Central memory CD8-positive, alpha-beta T cell (primary cell): ENCODE measurements around the gene ZC3H12A.

Experiments used
- ATAC-seq: fragments of 150-1000 bp; cut with Tn5 transposase; replicated peaks from 2 replicates; pipeline ENCODE4 v1.10.0; 2022; ENCODE audit warnings: mild to moderate bottlenecking, moderate FRiP score, moderate number of reproducible peaks; ENCODE audit not compliant: poor library complexity, severe bottlenecking; ENCODE audit errors: extremely low read depth
- DNase-seq, 2 donors: peaks; one replicate each; pipeline ENCODE4 v3.0.0; 2021; ENCODE audit warnings: low spot score in 2 of 2
- H3K27ac Mint-ChIP-seq: one replicate; pipeline ENCODE4 v1.8.0; 2022; ENCODE audit warnings: low read depth, mild to moderate bottlenecking, moderate library complexity, mixed read lengths
- H3K27me3 Mint-ChIP-seq: one replicate; pipeline ENCODE4 v1.8.0; 2022; ENCODE audit warnings: mixed read lengths
- H3K36me3 Mint-ChIP-seq: one replicate; pipeline ENCODE4 v1.8.0; 2022; ENCODE audit warnings: mild to moderate bottlenecking, moderate library complexity, mixed read lengths; ENCODE audit not compliant: insufficient read depth
- H3K4me1 Mint-ChIP-seq: one replicate; pipeline ENCODE4 v1.8.0; 2022; ENCODE audit warnings: mixed read lengths
- H3K4me3 Mint-ChIP-seq: one replicate; pipeline ENCODE4 v1.8.0; 2022; ENCODE audit warnings: mild to moderate bottlenecking, moderate library complexity, mixed read lengths
- H3K9me3 Mint-ChIP-seq: one replicate; pipeline ENCODE4 v1.8.0; 2022; ENCODE audit warnings: mixed read lengths

ZC3H12A gene

DNA sequence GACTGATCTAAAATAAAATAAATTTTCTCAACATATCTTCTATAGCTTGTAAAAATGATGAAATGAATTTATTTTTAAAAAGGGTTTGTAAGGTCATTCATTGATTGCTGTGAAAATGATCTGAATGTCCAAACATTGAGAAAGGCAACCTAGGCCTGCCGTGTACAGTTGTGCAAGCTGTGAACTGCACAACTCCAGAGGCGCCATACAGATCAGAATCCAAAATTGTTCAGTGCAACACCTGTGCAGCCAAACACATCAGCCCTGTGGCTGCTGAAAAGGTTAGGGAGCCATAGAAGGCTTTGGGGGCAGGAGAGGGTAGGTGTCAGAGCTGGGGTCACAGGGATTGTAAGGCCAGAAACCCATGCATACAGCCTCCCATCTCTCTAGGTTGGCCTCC lies 9.9 kb upstream of the ZC3H12A start:
- ATAC-seq = no peak
- no peaks in the 10 kb centered on the region for H3K4me1 Mint-ChIP-seq
- H3K4me3 Mint-ChIP-seq = no peak overlapping the region
- H3K36me3 Mint-ChIP-seq = peaks cover 5% of the 10 kb centered on the region
- H3K9me3 Mint-ChIP-seq = no peaks in the 10 kb centered on the region
- H3K27me3 Mint-ChIP-seq = no peaks in the 10 kb centered on the region
- DNase-seq = no peak
- H3K27ac Mint-ChIP-seq = no peak overlapping the region

DNA sequence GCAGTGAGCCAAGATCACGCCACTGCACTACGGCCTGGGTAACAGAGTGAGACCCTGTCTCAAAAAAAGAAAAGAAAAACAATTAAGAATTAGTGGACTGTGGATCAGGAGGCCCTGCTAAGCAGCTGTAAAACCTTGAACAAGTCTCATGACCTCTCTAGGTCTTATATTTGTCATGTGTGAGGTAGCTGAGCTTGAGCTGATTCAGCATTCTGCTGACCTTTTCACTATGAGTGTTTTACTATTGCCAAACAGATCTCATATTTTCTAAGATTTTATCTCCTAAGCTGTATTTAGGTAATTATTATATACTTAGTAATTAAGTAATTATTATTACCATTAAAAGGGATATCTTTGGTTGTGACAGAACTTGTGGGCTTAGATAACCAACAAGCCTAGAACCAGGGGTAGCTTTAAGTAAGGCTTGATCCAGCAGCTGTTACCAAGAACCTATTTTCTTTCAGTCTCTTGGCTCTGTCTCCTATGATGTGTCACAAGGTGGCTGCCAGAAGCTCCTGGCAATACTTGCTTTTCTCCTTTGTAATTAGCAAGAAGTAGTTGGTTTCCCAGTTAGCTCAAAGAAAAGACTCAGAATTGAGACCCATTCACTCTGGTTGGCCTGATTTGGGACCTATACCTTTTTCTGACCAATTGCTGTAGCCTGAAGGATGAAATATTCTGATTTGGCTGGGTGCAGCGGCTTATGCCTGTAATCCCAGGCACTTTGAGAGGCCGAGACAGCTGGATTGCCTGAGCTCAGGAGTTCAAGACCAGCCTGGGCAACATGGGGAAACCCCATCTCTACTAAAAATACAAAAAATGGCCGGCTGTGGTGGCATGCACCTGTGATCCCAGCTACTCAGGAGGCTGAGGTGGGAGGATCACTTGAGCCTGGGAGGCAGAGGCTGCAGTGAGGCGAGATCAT lies 8.5 kb upstream of the ZC3H12A start:
- ATAC-seq = no peak
- H3K4me1 Mint-ChIP-seq = no peaks in the 10 kb centered on the region

DNA sequence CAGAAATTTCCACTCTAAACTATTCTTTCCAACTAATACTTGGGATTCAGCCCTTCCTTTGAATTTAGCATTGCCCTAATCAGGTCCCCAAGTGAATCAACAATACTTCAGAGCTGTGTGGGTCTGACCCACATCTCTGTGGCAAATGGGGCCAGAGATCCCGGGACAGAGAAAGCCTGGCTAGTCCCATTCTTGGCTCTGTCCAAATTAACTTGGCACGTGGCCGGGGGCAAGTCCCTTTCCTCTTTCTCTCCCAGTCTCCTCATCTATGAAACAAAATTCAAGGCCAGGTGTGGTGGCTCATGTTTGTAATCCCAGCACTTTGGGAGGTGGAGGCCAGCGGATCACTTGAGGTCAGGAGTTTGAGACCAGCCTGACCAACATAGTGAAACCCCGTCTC lies 6.3 kb upstream of the ZC3H12A start:
- ATAC-seq (no peak), DNase-seq (no peak)
- peaks cover 18% of the 10 kb centered on the region for H3K4me1 Mint-ChIP-seq
- H3K36me3 Mint-ChIP-seq = peaks cover 5% of the 10 kb centered on the region
- no peak overlapping the region for H3K4me3 Mint-ChIP-seq
- no peaks in the 10 kb centered on the region for H3K27me3 Mint-ChIP-seq
- no peaks in the 10 kb centered on the region for H3K9me3 Mint-ChIP-seq
- H3K27ac Mint-ChIP-seq = no peak overlapping the region

More for the DNA sequence above, 8.5 kb upstream of the ZC3H12A start:
- Mint-ChIP-seq H3K36me3 (peaks cover 3% of the 10 kb centered on the region), H3K9me3 (no peaks in the 10 kb centered on the region), H3K27ac (no peak overlapping the region), H3K4me3 (no peak overlapping the region), H3K27me3 (no peaks in the 10 kb centered on the region)
- DNase-seq = no peak

DNA sequence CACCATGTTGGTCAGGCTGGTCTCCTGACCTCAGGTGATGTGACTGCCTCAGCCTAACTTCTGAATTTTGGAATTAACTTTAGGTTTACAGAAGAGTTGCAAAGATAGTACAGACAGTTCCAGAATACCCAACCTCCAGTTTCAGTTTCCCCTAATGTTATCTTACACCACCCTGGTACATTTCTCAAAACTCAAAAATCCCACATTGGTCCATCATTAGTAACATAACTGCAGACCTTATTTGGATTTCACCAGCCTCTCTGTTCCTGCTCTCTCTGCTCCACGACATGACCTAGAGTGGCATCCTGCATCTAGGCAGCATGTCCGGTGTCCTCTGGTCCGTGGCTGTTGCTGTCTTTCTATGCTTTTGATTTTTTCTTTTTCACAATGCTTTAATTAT lies 5.0 kb upstream of the ZC3H12A start:
- H3K27ac Mint-ChIP-seq = no peak overlapping the region
- no peak overlapping the region for H3K4me3 Mint-ChIP-seq
- H3K27me3 Mint-ChIP-seq = no peaks in the 10 kb centered on the region
- peaks cover 27% of the 10 kb centered on the region for H3K4me1 Mint-ChIP-seq
- H3K36me3 Mint-ChIP-seq = peaks cover 16% of the 10 kb centered on the region
- DNase-seq (no peak), ATAC-seq (no peak)
- H3K9me3 Mint-ChIP-seq = no peaks in the 10 kb centered on the region

DNA sequence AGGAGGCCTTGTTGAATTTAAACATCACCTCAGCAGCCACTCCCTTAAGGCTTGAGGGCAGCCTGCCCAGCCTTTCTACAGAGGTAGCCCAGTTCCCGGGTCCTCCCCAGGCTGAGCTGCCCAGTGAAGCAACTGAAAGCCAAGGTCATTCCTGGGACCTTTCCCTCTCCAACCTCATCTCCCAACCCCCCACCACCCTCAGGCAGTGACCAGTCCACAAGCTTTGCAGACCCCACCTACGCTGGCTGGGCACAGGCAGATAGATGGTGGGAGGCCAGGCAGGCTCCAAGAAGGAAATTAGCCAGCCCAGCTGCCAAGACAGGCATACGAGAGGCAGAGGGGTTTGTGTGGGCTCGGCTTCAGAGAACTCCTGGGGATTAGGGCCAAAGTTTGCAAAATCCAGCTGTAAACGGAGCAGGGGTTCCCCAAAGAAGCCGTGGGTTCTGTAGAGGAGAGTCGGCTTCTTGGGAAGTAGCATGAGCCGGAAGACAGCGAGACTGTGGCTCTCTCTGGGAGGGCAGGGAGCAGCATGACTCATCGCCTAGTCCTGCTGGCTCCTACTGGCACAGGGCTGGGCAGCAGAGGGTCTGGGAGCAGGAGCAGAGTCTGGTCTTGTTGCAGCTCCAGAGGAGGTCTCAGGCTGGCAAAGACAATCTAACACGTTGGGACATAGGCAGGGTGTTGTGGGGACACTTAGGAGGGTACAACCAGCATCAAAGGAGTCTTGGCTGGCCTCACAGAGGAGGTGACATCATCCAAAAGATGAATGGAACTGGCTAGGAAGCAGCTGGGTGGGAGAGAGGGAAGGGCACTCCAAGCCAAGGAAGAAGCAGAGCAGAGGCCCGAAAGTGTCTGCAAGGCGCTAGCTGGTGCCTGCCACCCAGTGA lies 2.8 kb upstream of the ZC3H12A start:
- Mint-ChIP-seq H3K4me3 (peak overlapping the region; percentile 96), H3K36me3 (peaks cover 34% of the 10 kb centered on the region), H3K4me1 (peaks cover 39% of the 10 kb centered on the region), H3K27me3 (no peaks in the 10 kb centered on the region), H3K27ac (peak overlapping the region; percentile 99), H3K9me3 (no peaks in the 10 kb centered on the region)
- ATAC-seq = no peak
- no peak for DNase-seq

DNA sequence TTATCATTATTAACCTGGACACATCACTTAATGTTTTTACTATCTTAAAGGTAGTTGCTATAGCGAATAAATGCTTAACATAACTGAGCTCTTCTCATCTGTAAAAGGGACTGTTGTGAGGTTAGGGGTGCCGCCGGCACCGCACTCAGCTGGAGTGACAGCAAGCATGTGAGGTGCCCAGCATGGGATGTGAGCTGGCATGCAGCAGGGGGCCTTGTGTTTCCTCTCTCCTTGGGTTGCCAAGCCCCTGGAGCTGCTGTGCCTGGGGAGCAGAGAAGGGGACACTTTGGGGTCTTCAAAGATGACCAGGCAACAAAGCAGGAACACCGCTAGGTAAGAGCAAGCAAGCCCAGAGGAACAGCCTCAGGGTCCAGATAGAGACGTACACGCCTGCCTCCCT lies 2.1 kb upstream of the ZC3H12A start:
- peaks cover 44% of the 10 kb centered on the region for H3K4me1 Mint-ChIP-seq
- DNase-seq = no peak
- H3K27ac Mint-ChIP-seq = peak overlapping the region; percentile 99
- H3K27me3 Mint-ChIP-seq = no peaks in the 10 kb centered on the region
- no peak for ATAC-seq
- H3K4me3 Mint-ChIP-seq = peak overlapping the region; percentile 96
- H3K36me3 Mint-ChIP-seq = peaks cover 41% of the 10 kb centered on the region
- no peaks in the 10 kb centered on the region for H3K9me3 Mint-ChIP-seq

DNA sequence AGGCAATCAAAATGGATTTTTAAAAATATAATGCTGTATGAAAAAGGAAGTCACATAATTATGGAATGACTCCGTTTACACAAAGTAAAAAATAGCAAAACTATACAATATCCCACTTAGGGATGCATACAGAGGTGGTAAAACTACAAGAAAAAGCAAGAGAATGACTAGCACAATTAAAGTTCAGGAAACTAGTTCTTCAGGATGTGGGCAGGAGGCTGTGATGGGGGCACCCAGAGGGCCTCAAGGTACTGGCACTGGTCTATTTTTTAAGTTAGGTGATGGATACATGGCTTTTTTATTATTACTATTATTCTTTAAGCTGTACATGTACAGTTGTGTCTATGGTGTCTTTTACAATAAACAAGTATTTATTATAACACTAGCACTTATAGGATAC lies 1.4 kb upstream of the ZC3H12A start:
- H3K4me3 Mint-ChIP-seq = peak overlapping the region; percentile 96
- peak overlapping the region; percentile 99 for H3K27ac Mint-ChIP-seq
- peak; percentile 10 for ATAC-seq
- peaks cover 51% of the 10 kb centered on the region for H3K4me1 Mint-ChIP-seq
- no peaks in the 10 kb centered on the region for H3K27me3 Mint-ChIP-seq
- no peaks in the 10 kb centered on the region for H3K9me3 Mint-ChIP-seq
- H3K36me3 Mint-ChIP-seq = peaks cover 48% of the 10 kb centered on the region
- DNase-seq = no peak

DNA sequence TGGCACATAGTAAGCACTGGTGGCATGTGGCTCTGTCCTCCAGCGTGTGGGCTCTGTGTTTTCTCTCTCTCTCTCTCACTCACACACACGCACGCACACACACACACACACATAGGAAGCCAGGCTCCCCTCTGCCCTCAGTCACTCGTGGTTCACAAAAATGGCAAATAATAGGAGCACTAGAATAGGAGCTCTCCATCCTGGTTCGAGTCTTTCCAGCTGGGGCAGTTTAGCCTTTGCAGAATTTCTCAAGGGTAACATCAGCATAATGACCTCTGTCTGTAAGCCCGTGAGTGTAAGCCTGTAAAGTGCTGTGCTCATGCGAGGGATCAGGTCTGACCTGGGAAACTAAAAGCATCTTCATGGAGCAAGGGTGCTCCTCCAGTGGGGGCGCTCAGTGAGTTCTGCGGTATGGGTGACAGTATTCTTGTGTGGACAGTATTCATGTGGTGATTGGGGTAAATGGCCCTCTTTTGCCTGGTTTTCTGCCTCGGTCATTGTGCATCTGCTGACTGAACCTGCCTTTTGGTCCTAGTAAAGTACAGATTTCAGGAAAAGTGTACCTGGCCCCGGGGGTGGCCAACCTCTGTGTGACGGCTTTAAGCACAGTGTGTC lies 842 bp upstream of the ZC3H12A start:
- Mint-ChIP-seq H3K4me3 (peak overlapping the region; percentile 96), H3K27me3 (no peaks in the 10 kb centered on the region), H3K27ac (peak overlapping the region; percentile 99), H3K9me3 (no peaks in the 10 kb centered on the region), H3K36me3 (peaks cover 53% of the 10 kb centered on the region), H3K4me1 (peaks cover 57% of the 10 kb centered on the region)
- ATAC-seq = peak; percentile 34
- peak in 1 of 2 donors; percentile 48 for DNase-seq

DNA sequence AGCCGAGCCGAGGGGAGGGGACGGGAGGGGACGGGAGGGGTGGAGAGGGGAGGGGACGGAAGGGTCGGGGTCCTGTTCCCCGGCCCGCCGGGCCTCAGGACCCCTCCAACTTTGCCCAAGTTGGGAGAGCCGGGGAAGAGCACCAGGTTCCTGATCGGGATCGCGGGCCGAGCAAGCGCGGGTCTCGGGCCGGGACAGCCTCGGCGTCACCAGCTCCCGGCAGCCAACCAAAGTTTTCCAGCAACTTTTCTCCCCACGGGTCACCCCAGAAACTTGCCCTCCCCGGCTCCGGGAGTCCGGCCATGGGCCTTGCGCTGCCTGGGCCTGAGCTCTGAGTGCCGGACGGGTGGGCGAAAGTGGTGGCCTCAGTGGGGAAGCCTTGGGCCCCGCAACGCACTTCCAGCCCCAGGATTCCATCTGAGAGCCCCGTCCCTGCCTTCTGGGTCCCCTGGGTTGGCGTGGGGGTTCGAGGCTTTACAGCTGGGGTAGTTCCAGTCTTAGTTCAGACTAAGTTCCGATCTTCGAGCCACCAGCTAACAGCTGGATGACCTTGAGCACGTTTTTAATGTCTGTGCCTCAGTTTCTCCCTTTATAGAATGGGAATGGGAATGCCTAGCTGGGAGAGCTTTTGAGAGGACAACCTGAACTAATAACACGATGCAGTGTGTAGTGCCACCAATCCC lies 458 bp downstream of the ZC3H12A start:
- Mint-ChIP-seq H3K4me1 (peaks cover 70% of the 10 kb centered on the region), H3K27ac (peak overlapping the region; percentile 99), H3K27me3 (no peaks in the 10 kb centered on the region), H3K4me3 (peak overlapping the region; percentile 96), H3K36me3 (peaks cover 66% of the 10 kb centered on the region), H3K9me3 (no peaks in the 10 kb centered on the region)
- ATAC-seq = no peak
- DNase-seq = no peak

DNA sequence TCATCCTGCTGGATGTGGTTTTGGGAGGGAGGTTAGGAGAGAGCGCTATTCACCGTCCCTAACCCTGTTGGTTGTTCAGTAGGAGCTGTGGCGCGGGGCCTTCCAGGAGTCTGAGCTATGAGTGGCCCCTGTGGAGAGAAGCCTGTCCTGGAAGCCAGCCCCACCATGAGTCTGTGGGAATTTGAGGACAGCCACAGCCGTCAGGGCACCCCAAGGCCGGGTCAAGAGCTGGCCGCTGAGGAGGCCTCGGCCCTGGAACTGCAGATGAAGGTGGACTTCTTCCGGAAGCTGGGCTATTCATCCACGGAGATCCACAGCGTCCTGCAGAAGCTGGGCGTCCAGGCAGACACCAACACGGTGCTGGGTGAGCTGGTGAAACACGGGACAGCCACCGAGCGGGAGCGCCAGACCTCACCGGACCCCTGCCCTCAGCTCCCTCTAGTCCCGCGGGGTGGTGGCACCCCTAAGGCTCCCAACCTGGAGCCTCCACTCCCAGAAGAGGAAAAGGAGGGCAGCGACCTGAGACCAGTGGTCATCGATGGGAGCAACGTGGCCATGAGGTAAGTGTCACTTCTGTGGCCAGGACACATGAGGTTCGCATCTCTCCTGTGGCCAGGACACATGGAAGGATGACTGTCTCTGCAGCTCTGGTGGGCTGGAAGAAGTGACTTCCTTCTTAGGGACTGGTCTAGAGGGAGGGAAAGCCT lies 1.2 kb downstream of the ZC3H12A start:
- no peak for ATAC-seq
- Mint-ChIP-seq H3K4me1 (peaks cover 70% of the 10 kb centered on the region), H3K36me3 (peaks cover 71% of the 10 kb centered on the region), H3K9me3 (no peaks in the 10 kb centered on the region), H3K4me3 (peak overlapping the region; percentile 96), H3K27me3 (no peaks in the 10 kb centered on the region), H3K27ac (peak overlapping the region; percentile 99)
- DNase-seq = no peak

DNA sequence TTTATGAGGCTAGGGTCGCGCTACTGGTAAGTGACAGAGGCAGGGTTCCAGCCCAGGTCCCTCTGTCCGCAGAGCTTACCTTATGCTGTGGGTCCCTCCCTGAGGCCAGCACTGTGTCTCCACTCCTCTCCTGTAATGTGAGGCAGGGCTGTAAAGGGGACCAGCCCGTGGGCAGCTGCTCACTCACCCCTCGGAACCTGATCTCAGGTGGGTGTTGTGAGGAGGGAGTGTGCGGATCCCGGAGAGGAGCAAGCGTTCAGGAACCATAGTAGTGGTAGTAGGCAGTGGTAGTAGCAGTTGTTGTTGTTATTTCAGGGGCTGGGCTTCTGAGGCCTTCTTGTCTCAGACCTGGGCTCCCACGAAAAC lies 1.7 kb downstream of the ZC3H12A start:
- H3K9me3 Mint-ChIP-seq = no peaks in the 10 kb centered on the region
- no peaks in the 10 kb centered on the region for H3K27me3 Mint-ChIP-seq
- no peak for DNase-seq
- ATAC-seq = no peak
- H3K4me3 Mint-ChIP-seq = peak overlapping the region; percentile 96
- H3K4me1 Mint-ChIP-seq = peaks cover 70% of the 10 kb centered on the region
- H3K36me3 Mint-ChIP-seq = peaks cover 75% of the 10 kb centered on the region
- peak overlapping the region; percentile 99 for H3K27ac Mint-ChIP-seq
